GM23248 (cell line): ENCODE results near the gene GBF1. TPM values are rescaled to one million over a fixed set of nuclear protein-coding genes. Genes with fewer than 3 reads are reported as not detected.

Experiments
- DNase-seq: peaks from one replicate; pipeline ENCODE4 v3.0.0-alpha.2; 2015
- H2AFZ ChIP-seq: fragments of 200-600 bp; sonication (generic); 2 replicates; pipeline ENCODE4 v1.6.1; 2016; ENCODE audit warnings: antibody characterized with exemption
- H3F3A ChIP-seq: fragments of 200-600 bp; sonication (generic); 2 replicates; pipeline ENCODE4 v1.6.1; 2016; ENCODE audit warnings: mild to moderate bottlenecking, antibody characterized with exemption, mixed run types; ENCODE audit not compliant: insufficient read depth
- H3K27ac ChIP-seq: fragments of 200-600 bp; sonication (generic); 2 replicates; pipeline ENCODE4 v1.5.1; 2016; ENCODE audit warnings: mild to moderate bottlenecking
- H3K27me3 ChIP-seq: fragments of 200-600 bp; sonication (generic); replicated peaks from 2 replicates; pipeline ENCODE4 v1.6.1; 2016; ENCODE audit warnings: mild to moderate bottlenecking; ENCODE audit not compliant: insufficient read depth
- H3K36me3 ChIP-seq: fragments of 200-600 bp; sonication (generic); 2 replicates; pipeline ENCODE4 v1.6.1; 2016; ENCODE audit warnings: low read depth, mild to moderate bottlenecking
- H3K4me1 ChIP-seq: fragments of 200-600 bp; sonication (generic); 2 replicates; pipeline ENCODE4 v1.6.1; 2016; ENCODE audit warnings: mild to moderate bottlenecking; ENCODE audit not compliant: insufficient read depth
- H3K4me2 ChIP-seq: fragments of 200-600 bp; sonication (generic); one replicate; pipeline ENCODE4 v1.6.1; 2016; ENCODE audit warnings: mild to moderate bottlenecking; ENCODE audit not compliant: unreplicated experiment
- H3K4me3 ChIP-seq: fragments of 200-600 bp; sonication (generic); 2 replicates; pipeline ENCODE4 v1.5.1; 2016; ENCODE audit warnings: mild to moderate bottlenecking
- H3K79me2 ChIP-seq: fragments of 200-600 bp; sonication (generic); 2 replicates; pipeline ENCODE4 v1.6.1; 2016; ENCODE audit warnings: mild to moderate bottlenecking; ENCODE audit not compliant: insufficient read depth
- H3K9ac ChIP-seq: fragments of 200-600 bp; sonication (generic); 2 replicates; pipeline ENCODE4 v1.6.1; 2016; ENCODE audit warnings: mild to moderate bottlenecking
- H3K9me2 ChIP-seq: fragments of 200-600 bp; sonication (generic); 2 replicates; pipeline ENCODE4 v1.6.1; 2016; ENCODE audit warnings: mixed run types, mild to moderate bottlenecking, moderate library complexity; ENCODE audit not compliant: insufficient read depth
- H3K9me3 ChIP-seq: fragments of 200-600 bp; sonication (generic); one replicate; pipeline ENCODE4 v1.6.1; 2017; ENCODE audit warnings: low read depth
- H4K20me1 ChIP-seq: fragments of 200-600 bp; sonication (generic); 2 replicates; pipeline ENCODE4 v1.6.0; 2016; ENCODE audit not compliant: insufficient read depth
- EZH2 ChIP-seq: fragments of 200-600 bp; sonication (generic); IDR thresholded peaks from 2 replicates; pipeline ENCODE4 v1.6.1; 2018; ENCODE audit warnings: antibody characterized with exemption, mild to moderate bottlenecking; ENCODE audit not compliant: insufficient read depth, poor library complexity, severe bottlenecking
- EZH2phosphoT487 ChIP-seq: fragments of 200-600 bp; sonication (generic); IDR thresholded peaks from 2 replicates; pipeline ENCODE4 v1.6.1; 2018; ENCODE audit warnings: antibody characterized with exemption, moderate library complexity, mild to moderate bottlenecking, low read depth; ENCODE audit not compliant: insufficient read depth
- WGBS, 2 experiments: methylation state at CpG; one replicate each; pipeline ENCODE4 v1.1.6; 2015 to 2017; ENCODE audit warnings: low lambda C conversion rate in 2 of 2, low coverage in 1 of 2; ENCODE audit errors: missing lambda C conversion rate in 2 of 2; 5-methylcytosine and 5-hydroxymethylcytosine counted together
- in situ Hi-C: fragments of 300-500 bp; cut with MboI; formaldehyde crosslinking; loops from 2 replicates; pipeline ENCODE4 v1.15.0; 2020
- polyA plus RNA-seq: library from polyadenylated mRNA; unstranded; fragments of >200 nt; fragmentation: Nextera tagmentation; extraction: Ambion mirVana; gene quantifications from 2 replicates; pipeline ENCODE4 v1.2.1, GENCODE V29; 2016
- total RNA-seq: library from RNA; depleted of rRNA; stranded (reverse); fragments of >200 nt; shearing (Covaris generic); gene quantifications from 2 replicates; pipeline ENCODE4 v1.2.3, GENCODE V29; 2014

The GBF1 gene
- total and polyA plus RNA-seq, 2 experiments from 2014 or later, result 29.8 to 43.9 TPM

- in situ Hi-C loops, result no loop called here
- H3K9ac ChIP-seq, result no peak overlapping the region
- H3K36me3 ChIP-seq, result peaks cover 43% of the 10 kb centered on the region; the same call in 1 of the 2 replicates
- H3K4me3 ChIP-seq, result no peak overlapping the region
- H4K20me1 ChIP-seq, result no peaks in the 10 kb centered on the region
- H3K9me3 ChIP-seq, result no peaks in the 10 kb centered on the region
- no peak overlapping the region for H2AFZ ChIP-seq
- H3K9me2 ChIP-seq, result no peaks in the 10 kb centered on the region
- 88 to 89% methylated on average over 12 of the region's 12 CpGs for WGBS, 2 experiments
- H3K4me2 ChIP-seq, result no peak overlapping the region
- H3K27ac ChIP-seq, result no peak overlapping the region
- H3K4me1 ChIP-seq, result no peaks in the 10 kb centered on the region
- no peaks in the 10 kb centered on the region for H3F3A ChIP-seq
- no peaks in the 10 kb centered on the region for H3K79me2 ChIP-seq
- DNase-seq, result no peak
- TF ChIP-seq EZH2phosphoT487 (no peak), EZH2 (no peak)
- H3K27me3 ChIP-seq, result no peaks in the 10 kb centered on the region
Observed at GRCh38 chr10:102376901-102377300, 131.6 kb downstream of the GBF1 start.

- Histone ChIP-seq H3K4me3 (no peak overlapping the region), H3K4me2 (no peak overlapping the region), H3K79me2 (no peaks in the 10 kb centered on the region), H3K36me3 (peaks cover 28% of the 10 kb centered on the region; the same call in 1 of the 2 replicates), H3K9ac (no peak overlapping the region), H4K20me1 (no peaks in the 10 kb centered on the region), H3F3A (peaks cover 8% of the 10 kb centered on the region; the same call in 1 of the 2 replicates), H3K9me3 (no peaks in the 10 kb centered on the region), H3K27me3 (no peaks in the 10 kb centered on the region), H3K27ac (no peak overlapping the region), H3K9me2 (no peaks in the 10 kb centered on the region), H2AFZ (no peak overlapping the region), H3K4me1 (no peaks in the 10 kb centered on the region)
- in situ Hi-C loops, result no loop called here
- DNase-seq, result no peak
- 91 to 92% methylated on average over 6 of the region's 6 CpGs for WGBS, 2 experiments
- TF ChIP-seq EZH2phosphoT487 (no peak), EZH2 (no peak)
Observed at GRCh38 chr10:102379383-102379782, 134.1 kb downstream of the GBF1 start.

GRCh38 chr10:102381983-102382382 lies 136.7 kb downstream of the GBF1 start:
- H3K4me1 ChIP-seq, result no peaks in the 10 kb centered on the region
- no peak overlapping the region for H2AFZ ChIP-seq
- H3K4me2 ChIP-seq, result no peak overlapping the region
- in situ Hi-C loops, result no loop called here
- H3K9ac ChIP-seq, result no peak overlapping the region
- TF ChIP-seq EZH2 (no peak), EZH2phosphoT487 (no peak)
- no peaks in the 10 kb centered on the region for H3K9me2 ChIP-seq
- H3F3A ChIP-seq, result peaks cover 14% of the 10 kb centered on the region; the same call in 1 of the 2 replicates
- no peaks in the 10 kb centered on the region for H3K79me2 ChIP-seq
- DNase-seq, result no peak
- no peaks in the 10 kb centered on the region for H3K9me3 ChIP-seq
- peaks cover 19% of the 10 kb centered on the region; the same call in 1 of the 2 replicates for H3K36me3 ChIP-seq
- H3K27ac ChIP-seq, result no peak overlapping the region
- WGBS, 2 experiments, result 90 to 92% methylated on average over 6 to 9 of the region's 9 CpGs
- H3K27me3 ChIP-seq, result no peaks in the 10 kb centered on the region
- no peak overlapping the region for H3K4me3 ChIP-seq
- H4K20me1 ChIP-seq, result no peaks in the 10 kb centered on the region

- Histone ChIP-seq H3K27me3 (no peaks in the 10 kb centered on the region), H3K4me2 (no peak overlapping the region), H3K9me3 (no peaks in the 10 kb centered on the region), H3K9me2 (no peaks in the 10 kb centered on the region), H3K36me3 (peaks cover 13% of the 10 kb centered on the region; the same call in 1 of the 2 replicates), H3F3A (peaks cover 14% of the 10 kb centered on the region; the same call in 1 of the 2 replicates), H3K79me2 (no peaks in the 10 kb centered on the region), H4K20me1 (no peaks in the 10 kb centered on the region), H3K27ac (no peak overlapping the region), H2AFZ (no peak overlapping the region), H3K4me3 (no peak overlapping the region), H3K9ac (no peak overlapping the region), H3K4me1 (no peaks in the 10 kb centered on the region)
- no peak for DNase-seq
- 96 to 98% methylated on average over 8 of the region's 8 CpGs for WGBS, 2 experiments
- in situ Hi-C loops, result no loop called here
- TF ChIP-seq EZH2 (no peak), EZH2phosphoT487 (no peak)
Observed at GRCh38 chr10:102382871-102383270, 137.5 kb downstream of the GBF1 start.

GRCh38 chr10:102384053-102384452 lies 138.7 kb downstream of the GBF1 start:
- H2AFZ ChIP-seq, result no peak overlapping the region
- H3K4me1 ChIP-seq, result no peaks in the 10 kb centered on the region
- DNase-seq, result peak; percentile 38
- no peaks in the 10 kb centered on the region for H3K9me3 ChIP-seq
- in situ Hi-C loops, result no loop called here
- 43 to 47% methylated on average over 6 of the region's 6 CpGs for WGBS, 2 experiments
- no peak overlapping the region for H3K4me3 ChIP-seq
- H3K4me2 ChIP-seq, result no peak overlapping the region
- no peaks in the 10 kb centered on the region for H4K20me1 ChIP-seq
- H3K36me3 ChIP-seq, result 0 out of 2 replicates have a peak, but pooled peaks cover 4% of the 10 kb centered on the region
- peaks cover 14% of the 10 kb centered on the region; the same call in 1 of the 2 replicates for H3F3A ChIP-seq
- no peaks in the 10 kb centered on the region for H3K27me3 ChIP-seq
- H3K27ac ChIP-seq, result no peak overlapping the region
- no peak for TF ChIP-seq EZH2
- TF ChIP-seq EZH2phosphoT487, result no peak
- no peaks in the 10 kb centered on the region for H3K9me2 ChIP-seq
- no peaks in the 10 kb centered on the region for H3K79me2 ChIP-seq
- H3K9ac ChIP-seq, result no peak overlapping the region
